Lung microvascular endothelial cell (primary cell): ENCODE measurements around the gene SLC38A7. TPM values are rescaled to one million over a fixed set of nuclear protein-coding genes. Genes with fewer than 3 reads are reported as not detected.
"Not testable (repeated sequence)": the region's sequence is repeated elsewhere in the genome, so short reads cannot be mapped to it uniquely, and the experiment has no call there.

Source experiments
- DNase-seq, 2 donors: peaks; one replicate each; pipeline versions ENCODE4 v3.0.0 to v3.0.0-alpha.2; 2010; ENCODE audit warnings: low read depth in 2 of 2
- total RNA-seq: library from RNA; depleted of rRNA; stranded (reverse); fragments of >200 nt; gene quantifications from 2 replicates; pipeline ENCODE4 v1.2.1, GENCODE V29; 2014

The SLC38A7 gene
- total RNA-seq, 1 donor from 2014 or later: 27.4 TPM

DNA sequence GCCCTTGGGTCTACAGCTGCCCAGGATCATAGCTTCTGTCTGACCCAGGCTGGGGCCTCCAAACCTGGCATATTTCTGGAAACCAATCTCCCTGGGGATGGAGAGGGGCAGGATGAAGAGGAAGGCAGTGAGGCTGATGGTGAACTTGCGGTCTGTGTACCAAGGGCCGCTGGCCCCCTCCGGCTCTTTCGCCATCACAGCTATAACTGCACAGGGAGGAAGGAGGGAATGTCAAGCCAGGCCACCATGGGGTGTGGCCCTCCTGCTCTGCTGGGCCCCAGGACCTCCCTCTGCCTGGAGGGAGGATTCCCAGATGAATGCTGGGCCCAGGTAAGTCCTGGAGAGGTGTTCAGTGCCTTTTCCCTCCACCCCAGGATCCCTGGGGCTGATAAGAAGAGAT, 6.3 kb downstream of the SLC38A7 start:
- no peak for DNase-seq

DNA sequence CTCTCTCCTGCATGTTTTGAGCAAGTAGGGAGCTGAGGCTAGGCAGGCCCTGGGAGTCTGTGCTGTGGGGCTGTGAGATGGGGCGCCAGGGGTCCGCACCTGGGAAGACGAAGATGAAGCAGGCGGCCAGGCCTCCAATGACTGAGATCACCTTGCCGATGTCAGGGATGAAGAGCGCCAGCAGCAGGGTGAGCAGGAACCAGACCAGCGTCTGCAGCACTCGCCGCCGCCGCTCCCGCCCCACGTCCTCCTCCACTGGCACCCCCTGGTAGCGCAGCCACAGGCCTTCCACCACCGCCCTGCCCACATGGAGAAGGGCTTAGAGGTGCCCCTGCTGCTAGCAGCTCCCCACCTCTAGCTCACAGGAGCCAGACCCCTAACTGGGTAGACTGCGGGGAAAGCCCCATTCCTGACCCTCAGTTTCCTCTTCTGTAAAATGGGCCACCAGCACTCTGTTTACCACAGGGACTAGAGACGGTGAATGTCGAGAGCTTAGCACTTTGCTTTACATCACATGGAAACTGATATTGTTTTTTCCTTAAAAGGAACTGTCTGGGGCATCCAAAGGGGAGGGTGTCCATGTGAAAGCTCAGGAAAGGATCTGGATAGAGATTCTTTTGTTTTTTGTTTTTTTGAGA, 13.5 kb downstream of the SLC38A7 start:
- no peak for DNase-seq

DNA sequence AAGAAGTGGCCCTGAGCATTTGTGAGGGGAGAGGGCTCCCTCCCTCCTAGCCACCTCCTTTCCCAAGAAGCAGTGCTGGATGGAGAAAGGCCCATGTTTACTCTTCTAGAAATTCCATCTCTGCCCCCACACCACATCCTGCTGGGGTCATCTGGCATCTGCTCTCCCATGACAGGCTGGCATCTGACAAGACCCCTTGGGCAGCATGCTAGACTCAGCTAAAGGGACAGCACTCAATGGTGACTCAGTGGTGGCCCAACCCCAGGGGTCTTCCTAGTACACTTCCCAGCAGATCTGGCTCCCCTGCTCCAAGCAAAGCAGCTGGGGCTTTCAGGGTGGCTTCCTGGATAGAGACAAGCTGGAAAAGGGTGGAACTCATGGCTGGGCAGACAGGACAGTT, 14.4 kb downstream of the SLC38A7 start:
- no peak for DNase-seq

DNA sequence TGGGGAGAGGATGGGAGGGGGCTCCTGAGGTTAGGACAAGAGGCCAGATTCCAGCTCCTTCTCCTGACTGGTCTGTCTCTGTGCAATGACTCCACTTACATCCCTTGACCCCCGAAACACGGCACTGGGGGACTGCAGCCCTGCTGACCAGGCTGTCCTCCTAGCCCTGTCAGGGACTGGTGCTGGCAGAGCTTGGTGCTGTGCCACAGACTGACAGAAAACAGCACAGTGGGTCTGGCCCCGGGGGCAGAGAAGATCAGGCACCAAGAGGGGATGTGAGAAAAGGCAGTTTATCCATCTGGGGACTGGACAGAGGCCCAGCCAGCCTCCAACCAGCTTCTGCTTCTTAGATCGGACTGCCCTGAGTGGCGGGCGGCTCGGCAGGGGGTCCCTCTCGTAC, 19.4 kb downstream of the SLC38A7 start:
- DNase-seq: no peak

DNA sequence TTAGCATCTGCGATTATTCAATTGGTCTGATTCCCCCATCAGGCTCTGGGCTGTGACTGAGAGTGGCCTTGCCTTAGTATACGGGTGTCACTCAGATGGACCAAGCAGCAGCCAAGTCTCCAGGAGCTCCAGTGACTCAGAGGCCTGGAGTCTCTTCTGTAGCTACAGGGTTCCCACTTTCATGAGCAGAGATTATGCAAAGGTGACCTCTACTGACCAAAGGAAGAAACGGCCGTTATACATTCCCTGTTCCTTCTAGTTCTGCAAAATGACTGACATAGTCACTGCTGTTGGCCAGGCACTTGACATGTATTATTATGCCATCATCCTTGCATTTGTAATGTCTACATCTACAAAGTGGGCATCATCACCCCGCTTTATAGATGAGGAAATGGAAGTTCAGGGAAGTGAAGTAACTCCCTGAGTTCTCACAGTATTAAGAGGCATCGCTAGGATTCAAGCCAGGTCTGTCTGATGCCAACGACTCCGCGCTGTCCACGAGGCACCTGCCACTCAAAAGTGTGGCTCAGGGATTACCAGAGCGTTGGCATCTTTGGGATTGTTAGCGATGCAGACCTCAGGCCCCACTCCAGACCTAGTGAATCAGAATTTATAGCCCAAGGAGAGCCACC, 23.3 kb downstream of the SLC38A7 start:
- peak; percentile 70 to 88 for DNase-seq

DNA sequence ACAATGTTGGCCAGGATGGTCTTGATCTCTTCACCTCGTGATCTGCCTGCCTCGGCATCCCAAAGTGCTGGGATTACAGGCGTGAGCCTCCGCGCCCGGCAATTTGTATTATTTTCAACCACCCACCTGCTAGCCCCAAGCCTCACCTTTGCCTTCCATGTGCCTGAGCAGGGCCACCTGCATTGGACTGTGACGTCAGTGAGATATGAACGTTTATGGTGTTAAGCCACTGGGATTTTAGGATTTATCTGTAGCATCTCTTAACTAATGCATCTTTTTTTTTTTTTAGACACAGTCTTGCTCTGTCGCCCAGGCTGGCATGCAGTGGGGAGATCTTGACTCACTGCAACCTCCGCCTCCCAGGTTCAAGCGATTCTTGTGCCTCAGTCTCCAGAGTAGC, 24.7 kb downstream of the SLC38A7 start:
- DNase-seq: not testable (repeated sequence)

DNA sequence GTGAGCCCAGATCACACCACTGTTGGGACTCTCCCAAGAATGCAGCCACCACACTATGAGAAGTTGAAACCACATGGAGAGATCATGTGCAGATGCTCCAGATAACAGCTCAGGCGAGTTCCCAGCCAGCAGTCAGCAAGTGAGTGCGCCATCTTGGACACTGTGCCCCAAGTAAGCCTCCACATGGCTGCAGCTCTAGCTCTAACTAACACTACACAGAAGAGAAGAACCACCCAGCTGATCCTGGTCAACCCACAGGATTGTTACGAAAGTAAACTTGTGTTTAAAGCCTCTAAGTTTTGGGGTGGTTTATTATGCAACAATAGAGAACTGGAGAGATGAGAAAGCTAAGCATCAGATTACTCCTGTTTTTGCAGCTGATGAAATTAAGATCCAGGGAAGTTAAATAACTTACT, 25.8 kb downstream of the SLC38A7 start:
- no peak for DNase-seq

DNA sequence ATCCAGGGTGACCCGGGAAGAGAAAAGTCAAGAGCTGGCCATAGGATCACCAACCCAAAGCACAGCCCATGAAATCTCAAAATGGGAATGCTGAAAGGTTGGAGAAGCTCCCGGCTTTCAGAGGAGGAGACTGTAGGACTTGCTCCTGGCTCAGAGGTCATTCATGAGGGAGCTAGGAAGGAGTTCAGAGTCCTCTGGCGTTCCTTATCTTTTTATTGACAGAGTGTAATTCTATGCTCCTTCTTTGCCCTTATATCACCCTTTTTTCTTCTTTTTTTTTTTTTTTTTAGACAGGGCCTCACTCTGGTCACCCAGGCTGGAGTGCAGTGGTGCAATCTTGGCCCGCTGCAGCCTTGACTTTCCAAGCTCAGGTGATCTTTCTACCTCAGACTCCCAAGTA, 27.7 kb downstream of the SLC38A7 start:
- no peak for DNase-seq

DNA sequence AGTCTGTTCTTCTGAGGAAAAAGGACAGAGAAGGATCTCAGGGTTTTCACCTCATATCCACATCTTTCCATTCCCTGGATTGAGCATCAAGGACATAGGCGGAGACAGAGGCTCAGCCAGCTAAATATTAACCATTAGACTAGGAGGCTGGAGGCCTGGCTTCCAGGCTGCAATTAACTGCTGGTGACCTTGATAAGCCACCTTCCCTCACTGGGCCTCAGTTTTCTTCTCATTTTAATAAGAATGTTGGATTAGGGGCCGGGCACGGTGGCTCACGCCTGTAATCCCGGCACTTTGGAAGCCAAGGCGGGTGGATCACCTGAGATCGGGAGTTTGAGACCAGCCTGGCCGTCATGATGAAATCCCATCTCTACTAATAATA, 29.4 kb downstream of the SLC38A7 start:
- DNase-seq: no peak

DNA sequence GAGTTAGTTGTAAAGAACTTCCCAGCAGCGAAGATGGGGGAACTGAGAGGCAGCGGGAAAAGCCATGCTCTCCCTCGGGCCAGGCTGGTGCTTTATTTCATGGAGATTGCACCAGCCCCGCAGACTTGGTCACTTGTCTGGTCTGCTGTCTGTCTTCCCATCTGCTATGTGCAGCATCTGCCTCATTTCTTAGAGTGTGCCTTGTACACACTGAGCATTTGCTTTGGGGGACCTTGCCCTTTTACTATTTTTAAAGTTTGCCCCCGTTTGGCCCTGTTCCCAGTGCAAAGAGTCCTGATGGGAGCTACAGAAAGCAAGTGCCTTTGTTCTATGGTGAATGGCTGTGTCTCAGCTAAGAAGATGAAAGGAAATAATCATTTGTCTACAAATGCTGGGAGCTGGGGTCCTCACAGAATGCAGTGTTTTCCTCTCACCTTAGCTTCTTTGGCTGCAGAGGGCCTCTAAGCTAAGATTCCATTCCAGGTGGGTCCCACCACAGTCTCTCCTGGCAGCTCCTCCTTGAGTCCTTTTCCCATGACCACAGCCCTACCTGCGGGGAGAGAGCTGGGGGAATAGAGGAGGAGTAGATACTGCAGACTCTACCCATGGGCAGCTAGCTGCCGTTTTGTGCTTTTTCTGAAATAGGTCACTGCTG, 29.9 kb downstream of the SLC38A7 start:
- DNase-seq: no peak

DNA sequence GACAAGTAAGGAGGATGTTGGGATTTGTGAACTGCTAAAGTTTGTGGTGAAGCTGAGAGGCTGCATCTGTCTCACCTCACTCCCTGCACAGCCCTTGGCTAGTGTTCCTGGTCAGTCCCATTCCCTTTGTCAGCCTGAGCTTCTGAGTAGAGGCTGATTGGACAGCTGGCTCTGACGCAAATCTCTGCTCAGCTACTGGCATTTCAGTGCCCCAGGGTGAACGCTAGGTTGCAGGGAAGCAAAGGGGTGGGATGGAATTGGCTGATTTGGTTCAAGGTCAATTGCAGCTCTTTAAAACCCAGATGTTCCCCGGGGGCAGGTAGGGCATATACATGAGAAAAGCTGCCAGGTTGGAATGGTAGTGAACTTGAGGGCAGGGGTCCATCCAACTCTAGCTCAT, 31.8 kb downstream of the SLC38A7 start:
- peak; percentile 15 to 27 for DNase-seq

DNA sequence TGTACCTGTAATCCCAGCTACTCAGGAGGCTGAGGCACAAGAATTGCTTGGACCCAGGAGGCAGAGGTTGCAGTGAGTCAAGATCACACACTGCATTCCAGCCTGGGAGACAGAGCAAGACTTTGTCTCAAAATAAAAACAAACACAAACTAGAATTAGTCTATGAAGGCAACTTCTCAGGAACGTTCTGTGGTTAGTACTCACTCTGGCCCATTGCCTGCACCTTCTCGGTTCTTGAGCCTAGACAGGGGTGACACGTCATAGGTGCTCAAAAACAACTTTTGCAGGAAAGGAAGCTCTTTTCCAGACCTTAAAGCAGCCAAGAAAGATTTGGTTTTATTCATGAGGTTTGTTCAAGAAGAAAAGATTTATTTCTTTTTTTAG, 32.6 kb downstream of the SLC38A7 start:
- no peak for DNase-seq

DNA sequence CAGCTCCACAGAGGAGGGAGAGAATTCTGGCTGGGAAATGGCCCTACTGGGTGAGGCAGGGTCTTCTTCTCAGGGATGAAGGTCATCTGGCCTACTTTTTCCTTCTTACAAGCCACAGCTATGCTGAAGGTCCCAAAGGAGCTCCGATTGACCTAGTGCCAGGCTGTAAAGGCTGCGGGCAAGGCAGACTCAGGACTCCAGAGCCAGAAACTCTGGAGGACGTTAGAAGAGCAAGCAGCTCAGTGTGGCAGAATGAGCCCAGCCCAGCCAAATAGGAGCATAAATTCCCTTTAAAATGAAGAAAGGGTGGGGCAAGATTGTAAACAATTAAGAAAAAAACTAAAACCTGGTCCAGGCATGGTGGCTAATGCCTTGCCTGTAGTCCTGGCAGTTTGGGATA, 34.9 kb downstream of the SLC38A7 start:
- DNase-seq: no peak

DNA sequence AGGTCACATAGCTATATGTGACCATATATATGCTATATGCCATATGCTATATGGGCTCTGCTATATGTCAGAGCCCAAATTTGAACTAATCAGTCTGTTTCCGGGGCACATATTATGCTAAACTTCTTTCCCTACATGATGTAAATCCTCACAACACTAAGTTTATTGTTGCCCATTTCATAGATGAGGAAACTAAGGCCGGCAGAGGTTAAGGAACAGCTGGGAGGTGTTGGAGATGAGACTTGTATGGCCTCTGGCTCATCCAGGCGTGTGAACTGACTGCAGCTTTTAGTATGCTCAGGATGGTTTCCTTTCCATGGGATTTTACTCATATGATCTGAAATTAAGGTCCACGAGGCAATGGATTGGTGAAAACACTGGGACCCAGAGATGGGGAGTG, 37.5 kb downstream of the SLC38A7 start:
- DNase-seq: no peak

DNA sequence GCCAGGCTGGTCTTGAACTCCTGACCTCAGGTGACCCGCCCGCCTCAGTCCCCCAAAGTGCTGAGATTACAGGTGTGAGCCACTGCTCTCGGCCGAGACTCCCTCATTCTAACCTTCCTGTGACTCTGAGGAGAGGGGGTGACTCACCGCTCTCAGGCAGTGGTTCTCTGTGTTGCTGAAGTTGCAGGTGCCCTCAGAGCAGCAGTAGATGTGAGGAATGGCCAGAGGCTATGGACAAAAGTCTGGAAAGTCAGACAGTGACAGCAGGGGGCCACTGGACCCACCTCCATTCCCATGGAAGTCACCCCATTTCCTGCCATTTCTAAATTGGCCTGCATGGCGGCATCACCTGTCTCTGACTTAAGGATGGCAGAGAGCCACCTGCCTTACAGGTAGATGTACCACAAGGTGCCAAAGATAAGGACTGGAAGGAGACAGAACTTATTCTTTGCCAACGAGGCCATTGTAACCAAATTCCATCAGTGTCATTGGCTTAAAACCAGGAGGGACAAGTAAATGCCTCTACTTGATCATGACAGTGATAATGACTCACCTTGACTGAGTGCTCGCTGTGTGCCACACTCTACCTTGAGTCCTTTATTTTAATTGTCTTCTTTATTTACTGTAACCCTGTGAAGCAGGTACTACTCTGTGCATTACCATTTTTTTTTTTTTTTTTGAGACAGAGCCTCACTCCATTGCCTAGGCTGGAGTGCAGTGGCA, 39.6 kb downstream of the SLC38A7 start:
- DNase-seq: no peak

DNA sequence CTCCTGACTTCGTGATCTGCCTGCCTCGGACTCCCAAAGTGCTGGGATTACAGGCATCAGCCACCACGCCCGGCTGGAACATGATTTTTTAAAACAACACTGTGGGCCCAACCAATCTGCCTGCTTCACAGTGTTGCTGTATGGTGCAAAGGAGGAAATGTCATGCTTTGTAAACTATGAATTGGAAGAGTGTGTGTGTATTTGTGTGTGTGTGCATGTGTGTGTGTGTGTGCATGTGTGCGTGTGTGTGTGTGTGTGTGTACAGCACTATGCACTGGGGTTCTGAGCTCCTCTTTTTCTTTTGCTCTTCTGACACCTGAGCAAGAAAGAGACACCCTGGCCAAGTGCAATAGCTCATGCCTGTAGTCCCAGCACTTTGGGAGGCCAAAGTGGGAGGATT, 40.5 kb downstream of the SLC38A7 start:
- no peak for DNase-seq

DNA sequence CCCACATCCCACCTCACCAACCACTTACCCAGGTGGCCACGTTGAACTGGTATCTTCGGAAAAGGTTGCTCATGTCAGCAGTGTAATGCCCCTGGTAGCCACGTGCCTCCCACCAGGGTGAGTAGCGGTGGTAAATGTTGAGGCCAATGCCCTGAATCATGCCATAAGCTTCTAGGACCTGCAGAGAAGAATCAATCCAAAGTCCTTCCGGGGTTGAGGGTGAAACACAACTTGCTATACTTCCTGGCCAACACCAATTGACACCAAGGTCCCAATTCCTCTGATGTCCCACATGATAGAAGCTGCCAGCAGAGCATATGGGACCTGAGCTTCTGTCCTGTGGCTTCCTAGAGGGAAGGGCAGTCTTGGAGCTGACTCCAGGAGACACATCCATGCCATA, 43.6 kb downstream of the SLC38A7 start:
- DNase-seq: no peak

DNA sequence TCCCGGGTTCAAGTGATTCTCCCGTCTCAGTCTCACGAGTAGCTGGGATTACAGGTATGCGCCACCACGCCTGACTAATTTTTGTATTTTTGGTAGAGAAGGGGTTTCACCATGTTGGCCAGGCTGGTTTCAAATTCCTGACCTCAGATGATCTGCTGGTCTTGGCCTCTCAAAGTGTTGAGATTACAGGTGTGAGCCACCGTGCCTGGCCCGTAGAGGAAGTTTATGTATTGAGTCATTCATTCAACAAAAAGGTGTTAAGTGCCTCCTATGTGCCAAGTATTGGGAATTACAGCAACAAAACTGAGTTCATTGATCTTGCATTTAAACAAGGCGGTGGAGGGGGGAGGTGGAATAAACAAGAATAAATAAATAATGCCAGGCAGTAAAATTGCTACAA, 44.7 kb downstream of the SLC38A7 start:
- DNase-seq: no peak

DNA sequence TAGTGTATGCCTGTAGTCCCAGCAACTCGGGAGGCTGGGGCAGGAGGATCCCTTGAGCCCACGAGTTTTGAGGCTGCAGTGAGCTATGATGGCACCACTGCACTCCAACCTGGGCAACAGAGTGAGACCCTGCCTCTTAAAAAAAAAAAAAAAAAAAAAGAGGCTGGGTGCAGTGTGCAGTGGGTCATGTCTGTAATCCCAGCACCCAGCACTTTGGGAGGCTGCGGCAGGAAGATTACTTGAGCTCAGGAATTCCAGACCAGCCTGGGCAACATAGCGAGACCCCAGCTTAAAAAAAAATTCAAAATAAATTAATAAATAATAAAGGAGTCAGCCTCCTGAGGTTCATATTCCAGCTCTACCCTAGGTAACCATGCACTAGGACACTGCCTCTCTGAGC, 45.3 kb downstream of the SLC38A7 start:
- no peak for DNase-seq

DNA sequence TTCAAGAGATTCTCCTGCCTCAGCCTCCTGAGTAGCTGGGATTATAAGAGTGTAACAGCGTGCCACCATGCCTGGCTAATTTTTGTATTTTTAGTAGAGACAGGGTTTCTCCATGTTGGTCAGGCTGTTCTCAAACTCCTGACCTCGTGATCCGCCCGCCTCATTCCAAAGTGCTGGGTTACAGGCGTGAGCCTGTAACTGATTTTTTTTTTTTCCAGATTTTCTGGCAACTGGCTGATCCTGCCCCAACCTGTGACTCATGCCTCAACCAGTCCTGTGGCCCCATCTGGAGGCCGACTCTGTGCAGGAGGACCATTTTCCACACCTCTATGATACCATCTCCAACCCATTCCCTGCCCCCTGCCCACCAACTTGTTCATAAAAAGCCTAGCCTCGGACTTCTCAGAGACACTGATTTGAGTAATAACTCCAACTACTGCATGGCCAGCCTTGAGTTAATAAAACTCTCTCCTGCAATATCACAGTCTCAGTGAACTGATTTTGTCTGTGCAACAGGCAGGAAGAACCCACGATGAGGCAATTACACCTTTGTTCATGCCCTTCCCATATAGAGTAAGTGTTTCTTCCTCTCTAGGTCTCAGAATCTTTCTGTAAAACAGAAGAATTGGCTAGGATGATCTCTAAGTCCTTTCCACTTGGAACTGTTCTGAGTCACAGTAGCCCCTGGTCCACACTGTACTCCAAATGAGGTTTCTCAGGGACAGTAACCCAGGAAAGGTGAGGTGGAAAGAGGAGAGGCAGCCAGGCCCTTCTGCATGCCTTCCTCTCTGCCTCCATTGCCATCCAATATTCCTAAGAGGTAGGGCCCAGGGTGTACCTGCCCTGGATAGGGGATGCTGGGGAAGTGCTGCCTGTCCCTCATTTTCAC, 46.2 kb downstream of the SLC38A7 start:
- DNase-seq: peak; percentile 59 to 62

DNA sequence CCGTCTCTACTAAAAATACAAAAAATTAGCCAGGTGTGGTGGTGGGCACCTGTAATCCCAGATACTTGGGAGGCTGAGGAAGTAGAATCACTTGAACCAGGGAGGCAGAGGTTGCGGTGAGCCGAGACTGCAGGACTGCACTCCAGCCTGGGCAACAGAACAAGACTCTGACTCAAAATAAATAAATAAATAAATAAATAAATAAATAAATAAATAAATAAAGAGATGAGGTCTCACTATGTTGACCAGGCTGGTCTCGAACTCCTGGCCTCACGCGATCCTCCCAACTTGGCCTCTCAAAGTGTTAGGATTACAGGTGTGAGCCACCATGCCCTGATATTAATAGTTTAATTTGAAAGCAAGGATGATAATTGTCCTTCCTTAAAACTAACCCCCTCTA, 47.5 kb downstream of the SLC38A7 start:
- DNase-seq: not testable (repeated sequence)

DNA sequence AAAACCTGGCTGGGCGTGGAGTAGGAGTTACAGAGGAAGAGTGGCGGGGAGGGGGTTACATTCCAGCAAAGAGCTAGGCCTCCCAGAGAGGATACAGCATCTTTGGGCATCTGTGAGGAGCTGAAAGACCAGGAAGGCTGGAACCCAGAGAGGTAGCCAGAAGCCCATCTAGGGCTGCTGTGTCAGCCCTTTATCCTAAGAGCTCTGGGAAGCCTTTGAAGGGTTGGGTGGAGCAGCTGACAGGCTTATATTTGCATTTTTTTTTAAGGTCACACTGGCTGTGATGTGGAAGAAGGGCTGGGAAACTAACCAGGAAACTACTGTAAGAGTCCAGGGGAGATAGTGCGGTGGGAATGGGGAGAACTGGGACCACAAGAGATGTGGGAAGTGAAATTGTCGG, 48.1 kb downstream of the SLC38A7 start:
- no peak for DNase-seq
